C4-2B (cell line): Measurements from ENCODE around the gene PRKG1.

ENCODE experiments used
- H3K27ac ChIP-seq: fragments of 450-650 bp; 2 replicates; pipeline ENCODE4 v1.5.1; 2017
- ZFX ChIP-seq: fragments of 450-650 bp; IDR thresholded peaks from 2 replicates; pipeline ENCODE4 v1.6.1; 2017
- TF ChIP-seq, protein P1 (sequence below): fragments of 450-650 bp; conservative IDR thresholded peaks from 2 replicates; pipeline ENCODE4 v1.5.1; 2017; ENCODE audit warnings: mild to moderate bottlenecking

Gene PRKG1

DNA sequence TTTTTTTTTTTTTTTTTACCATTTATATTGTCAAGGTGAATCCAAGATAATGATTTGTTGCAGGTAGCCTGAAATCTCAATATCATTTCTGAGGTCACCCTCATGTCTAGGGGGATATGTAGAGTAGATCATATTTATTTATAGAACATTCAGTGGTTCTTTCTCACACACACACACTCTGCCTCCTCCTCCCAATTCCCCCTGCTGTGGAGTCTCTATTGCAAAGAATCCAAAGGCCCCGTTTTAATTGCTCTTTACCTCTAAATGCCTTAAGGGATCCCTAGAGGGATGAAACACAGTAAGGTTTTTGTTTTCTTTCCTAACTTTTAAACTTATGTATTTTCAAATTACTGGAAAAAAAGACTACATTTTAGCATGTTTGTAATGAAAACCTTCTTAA, 170.0 kb downstream of the PRKG1 start:
- TF ChIP-seq, protein P1, sequence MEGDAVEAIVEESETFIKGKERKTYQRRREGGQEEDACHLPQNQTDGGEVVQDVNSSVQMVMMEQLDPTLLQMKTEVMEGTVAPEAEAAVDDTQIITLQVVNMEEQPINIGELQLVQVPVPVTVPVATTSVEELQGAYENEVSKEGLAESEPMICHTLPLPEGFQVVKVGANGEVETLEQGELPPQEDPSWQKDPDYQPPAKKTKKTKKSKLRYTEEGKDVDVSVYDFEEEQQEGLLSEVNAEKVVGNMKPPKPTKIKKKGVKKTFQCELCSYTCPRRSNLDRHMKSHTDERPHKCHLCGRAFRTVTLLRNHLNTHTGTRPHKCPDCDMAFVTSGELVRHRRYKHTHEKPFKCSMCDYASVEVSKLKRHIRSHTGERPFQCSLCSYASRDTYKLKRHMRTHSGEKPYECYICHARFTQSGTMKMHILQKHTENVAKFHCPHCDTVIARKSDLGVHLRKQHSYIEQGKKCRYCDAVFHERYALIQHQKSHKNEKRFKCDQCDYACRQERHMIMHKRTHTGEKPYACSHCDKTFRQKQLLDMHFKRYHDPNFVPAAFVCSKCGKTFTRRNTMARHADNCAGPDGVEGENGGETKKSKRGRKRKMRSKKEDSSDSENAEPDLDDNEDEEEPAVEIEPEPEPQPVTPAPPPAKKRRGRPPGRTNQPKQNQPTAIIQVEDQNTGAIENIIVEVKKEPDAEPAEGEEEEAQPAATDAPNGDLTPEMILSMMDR = no peak
- no peak for TF ChIP-seq ZFX
- H3K27ac ChIP-seq = no peak overlapping the region

DNA sequence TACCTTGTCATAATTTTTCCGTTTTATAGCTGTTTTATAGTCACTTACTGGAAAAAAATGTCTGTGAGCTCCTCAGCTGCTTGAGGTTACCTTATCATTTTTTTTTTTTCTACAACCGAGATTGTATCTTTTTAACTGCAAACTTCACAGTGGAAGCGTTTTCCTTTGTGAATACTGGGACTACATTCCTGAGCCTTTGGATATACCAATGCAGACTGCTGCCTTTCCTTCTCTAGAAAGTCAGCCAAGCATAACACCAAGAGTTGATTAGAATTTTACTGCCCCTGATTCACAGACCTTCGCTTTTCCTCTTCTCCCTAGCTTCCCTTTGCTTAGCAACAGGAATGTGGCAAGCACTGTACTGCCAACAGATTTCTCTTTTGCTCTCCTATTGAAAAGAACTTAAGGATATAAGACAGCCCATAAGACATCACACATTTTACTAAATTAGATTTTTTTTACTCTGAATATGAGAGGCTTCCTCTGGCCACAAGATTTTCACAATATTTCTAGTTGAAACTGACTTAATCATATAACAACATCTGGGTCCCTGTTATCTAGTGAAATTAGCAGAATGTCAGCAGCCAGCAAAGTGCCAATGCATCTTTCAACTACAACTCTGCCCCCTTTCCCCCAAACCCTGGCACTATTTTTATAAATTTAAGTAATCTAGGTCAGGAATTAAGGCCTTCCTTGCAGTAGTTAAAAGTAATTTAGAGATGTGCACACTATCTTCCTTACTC, 170.6 kb downstream of the PRKG1 start:
- TF ChIP-seq ZFX = no peak
- TF ChIP-seq, protein P1 = no peak
- H3K27ac ChIP-seq = no peak overlapping the region

GRCh38 chr10:51246156-51246555, 171.9 kb downstream of the PRKG1 start:
- TF ChIP-seq, protein P1 = no peak
- no peak for TF ChIP-seq ZFX
- H3K27ac ChIP-seq = no peak overlapping the region

DNA sequence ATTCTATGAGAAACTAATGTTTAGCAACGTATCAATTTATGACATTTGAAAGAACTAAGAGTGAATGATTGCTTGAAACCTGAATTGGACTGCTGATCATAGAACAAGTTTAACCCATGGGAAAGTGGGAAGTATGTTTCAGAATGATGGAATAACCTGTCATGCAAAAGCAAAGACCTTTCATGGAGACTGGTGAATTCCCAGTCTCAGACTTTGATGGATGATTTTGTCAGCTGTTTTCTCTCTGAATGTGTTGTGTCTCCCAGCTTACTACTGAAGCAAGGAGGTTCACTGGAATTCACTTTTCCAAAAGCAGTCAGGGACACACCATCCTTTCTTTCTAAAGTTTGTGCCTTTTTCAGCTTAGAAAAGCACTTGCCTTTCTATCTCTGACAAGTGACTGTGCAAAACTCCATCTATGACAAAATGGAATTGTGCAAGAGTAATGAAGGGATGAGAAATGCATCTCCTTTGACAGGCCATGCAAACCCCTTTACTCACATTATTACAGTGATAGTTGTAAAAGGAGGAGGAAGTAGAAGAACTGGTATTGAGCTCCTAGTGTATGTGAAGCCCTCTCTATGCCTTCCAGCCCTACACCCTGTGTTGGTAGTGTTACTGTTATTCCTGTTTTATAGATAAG, 176.1 kb downstream of the PRKG1 start:
- TF ChIP-seq, protein P1 = no peak
- TF ChIP-seq ZFX = no peak
- no peak overlapping the region for H3K27ac ChIP-seq

DNA sequence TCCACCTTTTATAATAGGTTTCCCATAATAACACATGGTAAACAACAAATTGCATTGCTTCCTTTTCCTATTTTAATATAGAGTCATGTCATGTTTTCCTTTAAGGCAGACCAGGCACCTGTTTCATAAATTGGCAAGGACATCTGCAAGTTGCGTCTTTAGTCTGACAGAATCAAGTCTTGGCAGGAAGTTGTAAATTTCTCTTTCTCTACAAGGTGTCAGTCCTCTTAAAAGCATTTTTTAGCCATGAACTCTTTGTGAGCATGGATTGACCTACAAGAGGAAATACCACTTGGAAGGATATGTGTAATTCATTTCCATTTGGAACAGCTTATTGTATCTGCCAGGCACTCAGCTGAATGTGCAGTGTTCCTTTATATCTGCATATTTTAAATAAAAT, 176.8 kb downstream of the PRKG1 start:
- no peak for TF ChIP-seq ZFX
- TF ChIP-seq, protein P1 = no peak
- no peak overlapping the region for H3K27ac ChIP-seq

DNA sequence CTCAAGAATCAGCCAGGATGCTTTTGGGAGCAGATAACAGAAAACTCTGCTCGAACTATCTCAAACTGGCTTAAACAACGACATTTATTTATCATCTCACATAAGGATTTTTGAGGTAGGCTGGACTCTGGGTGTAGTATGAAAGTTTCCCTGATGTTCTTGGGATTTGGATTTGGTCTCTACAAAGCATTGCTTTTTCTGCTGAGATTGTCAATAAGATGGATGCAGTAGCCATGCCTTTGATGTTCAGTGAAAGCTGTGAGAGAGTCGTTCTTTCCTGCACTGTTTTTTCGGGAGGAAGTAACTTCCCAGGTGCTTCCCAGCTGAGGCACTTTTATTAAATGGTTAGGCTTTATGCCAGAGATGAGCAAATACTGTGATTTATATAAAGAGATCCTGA, 181.1 kb downstream of the PRKG1 start:
- TF ChIP-seq ZFX = no peak
- TF ChIP-seq, protein P1 = no peak
- H3K27ac ChIP-seq = no peak overlapping the region

- TF ChIP-seq, protein P1 = no peak
- no peak for TF ChIP-seq ZFX
- no peak overlapping the region for H3K27ac ChIP-seq
These were observed 183.4 kb downstream of the PRKG1 start for GRCh38 chr10:51257511-51258248.
